ENCODE results near the gene CASTOR1. TPM values are rescaled to one million over a fixed set of nuclear protein-coding genes. Genes with fewer than 3 reads are reported as not detected.
A peak's percentile ranks its signal among the peaks of the same experiment; 100 is the strongest.

CASTOR1 gene
- total and polyA plus RNA-seq, 2 donors (not counting 1 experiment from before 2014, with no cell fraction given): 2.7 to 5.0 TPM

DNA sequence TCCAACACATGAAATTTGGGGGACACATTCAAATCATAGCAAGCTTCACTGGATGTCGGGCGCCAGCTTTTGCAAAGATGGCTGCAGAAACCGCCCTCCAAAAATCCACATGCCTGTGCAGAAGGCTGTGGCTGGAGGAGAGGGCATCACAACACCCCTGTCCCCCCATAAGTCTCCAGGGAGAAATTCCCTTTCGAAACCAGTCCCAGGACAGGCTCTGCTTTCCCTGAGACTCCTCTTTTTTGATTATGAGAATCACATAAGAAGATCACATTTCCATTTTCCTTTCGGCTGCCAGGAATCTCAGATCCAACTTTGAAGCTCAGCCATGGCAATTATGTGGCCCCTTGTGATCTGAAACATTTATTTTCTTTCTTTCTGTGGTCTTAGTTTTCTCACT lies 52.4 kb downstream of the CASTOR1 start:
- Histone ChIP-seq H3K4me3 (replicated peaks in 1 of 4; ENCODE audit: control extremely low read depth in 1 of 4, insufficient read depth in 1 of 4, low read depth in 3 of 4, low read length in 4 of 4) (no peak overlapping the region), H3K4me2 (ENCODE audit: extremely low read depth, insufficient read depth, low read length) (no peak overlapping the region), H3K27me3 (ENCODE audit: control insufficient read depth, insufficient read depth, low read length) (no peaks in the 10 kb centered on the region), H3K79me2 (ENCODE audit: control insufficient read depth, insufficient read depth, low read length) (no peaks in the 10 kb centered on the region), H3K36me3 (ENCODE audit: control insufficient read depth, insufficient read depth, low read length) (peaks cover 5% of the 10 kb centered on the region), H3K27ac (ENCODE audit: insufficient read depth, low read length) (no peak overlapping the region), H3K9me3 (ENCODE audit: control insufficient read depth, insufficient read depth, low read depth, low read length) (no peaks in the 10 kb centered on the region), H3K4me1 (ENCODE audit: control insufficient read depth, extremely low read depth, insufficient read depth, low read length) (peaks cover 33% of the 10 kb centered on the region), H4K20me1 (ENCODE audit: control insufficient read depth, extremely low read depth, insufficient read depth, low read length) (no peaks in the 10 kb centered on the region), H2AFZ (ENCODE audit: low read length) (no peak overlapping the region), H3K9ac (ENCODE audit: insufficient read depth, low read length) (no peak overlapping the region)
- no peak for DNase-seq (ENCODE audit: low read depth in 2 of 2)
- TF ChIP-seq EZH2 (IDR thresholded peaks at IDR 0.05; ENCODE audit: low read length, missing control alignments) (no peak), CTCF (conservative IDR thresholded peaks at IDR 0.05 in 1 of 2, IDR thresholded peaks at IDR 0.05 in 1 of 2; ENCODE audit: low read depth in 1 of 2, low read length in 2 of 2) (no peak)

GRCh38 chr22:30235687-30236170 lies 53.6 kb downstream of the CASTOR1 start:
- no peak overlapping the region for H3K4me3 ChIP-seq (replicated peaks in 1 of 4; ENCODE audit: control extremely low read depth in 1 of 4, insufficient read depth in 1 of 4, low read depth in 3 of 4, low read length in 4 of 4)
- DNase-seq (ENCODE audit: low read depth in 2 of 2): peak; percentile 47 to 98
- H3K79me2 ChIP-seq (ENCODE audit: control insufficient read depth, insufficient read depth, low read length): no peaks in the 10 kb centered on the region
- TF ChIP-seq EZH2 (IDR thresholded peaks at IDR 0.05; ENCODE audit: low read length, missing control alignments) (no peak), CTCF (conservative IDR thresholded peaks at IDR 0.05 in 1 of 2, IDR thresholded peaks at IDR 0.05 in 1 of 2; ENCODE audit: low read depth in 1 of 2, low read length in 2 of 2) (no peak)
- no peaks in the 10 kb centered on the region for H3K27me3 ChIP-seq (ENCODE audit: control insufficient read depth, insufficient read depth, low read length)
- no peak overlapping the region for H3K4me2 ChIP-seq (ENCODE audit: extremely low read depth, insufficient read depth, low read length)
- H3K9ac ChIP-seq (ENCODE audit: insufficient read depth, low read length): no peak overlapping the region
- H3K36me3 ChIP-seq (ENCODE audit: control insufficient read depth, insufficient read depth, low read length): peaks cover 3% of the 10 kb centered on the region
- no peaks in the 10 kb centered on the region for H3K9me3 ChIP-seq (ENCODE audit: control insufficient read depth, insufficient read depth, low read depth, low read length)
- H4K20me1 ChIP-seq (ENCODE audit: control insufficient read depth, extremely low read depth, insufficient read depth, low read length): no peaks in the 10 kb centered on the region
- no peak overlapping the region for H2AFZ ChIP-seq (ENCODE audit: low read length)
- H3K4me1 ChIP-seq (ENCODE audit: control insufficient read depth, extremely low read depth, insufficient read depth, low read length): peaks cover 24% of the 10 kb centered on the region
- peak overlapping the region; percentile 67 for H3K27ac ChIP-seq (ENCODE audit: insufficient read depth, low read length)

Other genes with a start within 250 kb of the CASTOR1 start
- gene HORMAD2, start 209.0 kb downstream of the CASTOR1 start, total RNA-seq: not detected in 2 replicates
- gene HORMAD2, start 209.0 kb downstream of the CASTOR1 start, polyA plus RNA-seq: not detected in 2 replicates
- gene LIF, start 42.7 kb downstream of the CASTOR1 start, total RNA-seq: 3.6 and 11.2 TPM in 2 replicates
- gene LIF, start 42.7 kb downstream of the CASTOR1 start, polyA plus RNA-seq: 4.5 and 19.6 TPM in 2 replicates
- gene OSM, start 22.7 kb downstream of the CASTOR1 start, total RNA-seq: not detected in 2 replicates
- gene OSM, start 22.7 kb downstream of the CASTOR1 start, polyA plus RNA-seq: not detected in 2 replicates
- 8.5 and 11.7 TPM in 2 replicates for gene TBC1D10A, start 37.4 kb upstream of the CASTOR1 start, total RNA-seq
- gene TBC1D10A, start 37.4 kb upstream of the CASTOR1 start, polyA plus RNA-seq: 9.2 and 10.8 TPM in 2 replicates
- gene SF3A1, start 67.4 kb upstream of the CASTOR1 start, total RNA-seq: 10.8 and 17.0 TPM in 2 replicates
- 22.9 and 45.9 TPM in 2 replicates for gene SF3A1, start 67.4 kb upstream of the CASTOR1 start, polyA plus RNA-seq
- gene CCDC157, start 67.5 kb upstream of the CASTOR1 start, total RNA-seq: 1.0 and 1.5 TPM in 2 replicates
- 0.77 and 1.1 TPM in 2 replicates for gene CCDC157, start 67.5 kb upstream of the CASTOR1 start, polyA plus RNA-seq
- gene RNF215, start 97.9 kb upstream of the CASTOR1 start, total RNA-seq: 20.3 and 30.2 TPM in 2 replicates
- gene RNF215, start 97.9 kb upstream of the CASTOR1 start, polyA plus RNA-seq: 4.2 and 5.3 TPM in 2 replicates
- gene SEC14L2, start 107.5 kb upstream of the CASTOR1 start, total RNA-seq: 4.9 and 5.8 TPM in 2 replicates
- gene SEC14L2, start 107.5 kb upstream of the CASTOR1 start, polyA plus RNA-seq: 10.2 and 17.3 TPM in 2 replicates
- 2.5 and 4.6 TPM in 2 replicates for gene MTFP1, start 136.3 kb upstream of the CASTOR1 start, total RNA-seq
- gene MTFP1, start 136.3 kb upstream of the CASTOR1 start, polyA plus RNA-seq: 3.8 and 5.8 TPM in 2 replicates
- not detected in 2 replicates for gene SEC14L3, start 182.5 kb upstream of the CASTOR1 start, total RNA-seq
- gene SEC14L3, start 182.5 kb upstream of the CASTOR1 start, polyA plus RNA-seq: not detected in 2 replicates
- gene SEC14L4, start 216.2 kb upstream of the CASTOR1 start, total RNA-seq: under 0.01 and 0.66 TPM in 2 replicates
- 0.03 and 0.08 TPM in 2 replicates for gene SEC14L4, start 216.2 kb upstream of the CASTOR1 start, polyA plus RNA-seq

Measured in fibroblast of lung (primary cell).